Astrocyte (in vitro differentiated cells and primary cell): ENCODE measurements around the gene SPATC1L. TPM values are rescaled to one million over a fixed set of nuclear protein-coding genes. Genes with fewer than 3 reads are reported as not detected.
"Not testable (repeated sequence)": the region's sequence is repeated elsewhere in the genome, so short reads cannot be mapped to it uniquely, and the experiment has no call there.

Source experiments
- DNase-seq: peaks from one replicate; pipeline ENCODE4 v3.0.0-alpha.2; 2010; ENCODE audit warnings: low read depth
- FAIRE-seq: peaks from 2 replicates; lab custom pipeline; 2011; peaks lifted over from hg19 to GRCh38; lab: Jason Lieb, UNC
- H2AFZ ChIP-seq: 2 replicates; pipeline ENCODE4 v1.6.0; 2012; ENCODE audit warnings: low read depth, low read length, inconsistent platforms
- H3K27ac ChIP-seq: 2 replicates; pipeline ENCODE4 v1.5.1; 2011; ENCODE audit warnings: low read depth, low read length, inconsistent platforms
- H3K27me3 ChIP-seq: 2 replicates; pipeline ENCODE4 v1.6.0; 2011; ENCODE audit warnings: low read length, inconsistent platforms; ENCODE audit not compliant: insufficient read depth
- H3K36me3 ChIP-seq: 2 replicates; pipeline ENCODE4 v1.5.1; 2011; ENCODE audit warnings: low read length, inconsistent platforms; ENCODE audit not compliant: insufficient read depth
- H3K4me1 ChIP-seq: 2 replicates; pipeline ENCODE4 v1.5.1; 2011; ENCODE audit warnings: low read length, inconsistent platforms; ENCODE audit not compliant: insufficient read depth
- H3K4me2 ChIP-seq: 2 replicates; pipeline ENCODE4 v1.6.0; 2012; ENCODE audit warnings: low read length, inconsistent platforms
- H3K4me3 ChIP-seq: 2 replicates; pipeline ENCODE4 v1.5.1; 2011; ENCODE audit warnings: low read depth, mild to moderate bottlenecking, low read length, inconsistent platforms; ENCODE audit not compliant: insufficient read depth
- H3K79me2 ChIP-seq: 2 replicates; pipeline ENCODE4 v1.6.0; 2012; ENCODE audit warnings: mild to moderate bottlenecking, low read length, inconsistent platforms; ENCODE audit not compliant: insufficient read depth
- H3K9ac ChIP-seq: 2 replicates; pipeline ENCODE4 v1.6.0; 2012; ENCODE audit warnings: mild to moderate bottlenecking, low read length, inconsistent platforms
- H3K9me3 ChIP-seq: 2 replicates; pipeline ENCODE4 v1.5.1; 2012; ENCODE audit warnings: low read depth, mild to moderate bottlenecking, low read length, inconsistent platforms; ENCODE audit not compliant: insufficient read depth
- H4K20me1 ChIP-seq: 2 replicates; pipeline ENCODE4 v1.6.0; 2012; ENCODE audit warnings: low read length, inconsistent platforms; ENCODE audit not compliant: insufficient read depth
- H3K27ac Mint-ChIP-seq: one replicate; pipeline ENCODE4 v1.8.0; 2021; ENCODE audit warnings: mild to moderate bottlenecking, mixed read lengths; ENCODE audit not compliant: unreplicated experiment
- H3K27me3 Mint-ChIP-seq: one replicate; pipeline ENCODE4 v1.8.0; 2021; ENCODE audit warnings: low read depth, mixed read lengths; ENCODE audit not compliant: unreplicated experiment
- H3K36me3 Mint-ChIP-seq: one replicate; pipeline ENCODE4 v1.8.0; 2021; ENCODE audit warnings: low read depth, mixed read lengths; ENCODE audit not compliant: unreplicated experiment
- H3K4me1 Mint-ChIP-seq: one replicate; pipeline ENCODE4 v1.8.0; 2021; ENCODE audit warnings: low read depth, mixed read lengths; ENCODE audit not compliant: unreplicated experiment
- H3K4me3 Mint-ChIP-seq: one replicate; pipeline ENCODE4 v1.8.0; 2021; ENCODE audit warnings: mild to moderate bottlenecking, moderate library complexity, mixed read lengths; ENCODE audit not compliant: unreplicated experiment
- H3K9me3 Mint-ChIP-seq: one replicate; pipeline ENCODE4 v1.8.0; 2021; ENCODE audit warnings: mild to moderate bottlenecking, mixed read lengths; ENCODE audit not compliant: unreplicated experiment
- CTCF ChIP-seq: IDR thresholded peaks from 2 replicates; pipeline ENCODE4 v1.5.1; 2011; ENCODE audit warnings: low read depth, mild to moderate bottlenecking, inconsistent platforms, low read length, moderate library complexity; ENCODE audit not compliant: insufficient read depth
- EZH2 ChIP-seq: IDR thresholded peaks from 2 replicates; pipeline ENCODE4 v1.6.1; 2012; ENCODE audit warnings: mild to moderate bottlenecking, low read length, inconsistent platforms; ENCODE audit not compliant: insufficient read depth
- total RNA-seq: library from RNA; stranded (reverse); gene quantifications from 2 replicates; pipeline ENCODE4 v1.2.1, GENCODE V29; 2021

The SPATC1L gene
- total RNA-seq, 1 donor from 2014 or later = 17.8 TPM

GRCh38 chr21:46178961-46179360, 5.3 kb downstream of the SPATC1L start:
- Histone ChIP-seq H3K4me2 (no peak overlapping the region), H3K27ac (no peak overlapping the region), H3K4me3 (no peak overlapping the region), H2AFZ (no peak overlapping the region), H4K20me1 (peaks cover 3% of the 10 kb centered on the region), H3K9me3 (no peaks in the 10 kb centered on the region), H3K79me2 (no peaks in the 10 kb centered on the region), H3K9ac (no peak overlapping the region), H3K36me3 (no peaks in the 10 kb centered on the region), H3K27me3 (no peaks in the 10 kb centered on the region), H3K4me1 (no peaks in the 10 kb centered on the region)
- Mint-ChIP-seq H3K27me3 (no peaks in the 10 kb centered on the region), H3K27ac (no peak overlapping the region), H3K36me3 (peaks cover 7% of the 10 kb centered on the region), H3K4me3 (no peak overlapping the region), H3K9me3 (peaks cover 16% of the 10 kb centered on the region), H3K4me1 (peaks cover 2% of the 10 kb centered on the region)
- no peak for TF ChIP-seq CTCF
- no peak for TF ChIP-seq EZH2
- FAIRE-seq (no peak), DNase-seq (no peak)

GRCh38 chr21:46176443-46177129, 7.7 kb downstream of the SPATC1L start:
- H3K4me3 Mint-ChIP-seq, H3K4me1 Mint-ChIP-seq, H3K36me3 ChIP-seq, H3K9ac ChIP-seq, H3K4me3 ChIP-seq, H4K20me1 ChIP-seq, H3K4me1 ChIP-seq, H3K9me3 ChIP-seq, H3K27me3 ChIP-seq, H2AFZ ChIP-seq, H3K27ac ChIP-seq, H3K27ac Mint-ChIP-seq, FAIRE-seq, H3K4me2 ChIP-seq, DNase-seq, H3K79me2 ChIP-seq, H3K27me3 Mint-ChIP-seq: not testable (repeated sequence)
- H3K36me3 Mint-ChIP-seq = peaks cover 14% of the 10 kb centered on the region
- H3K9me3 Mint-ChIP-seq = peaks cover 21% of the 10 kb centered on the region

GRCh38 chr21:46173573-46173972, 10.7 kb downstream of the SPATC1L start:
- peaks cover 2% of the 10 kb centered on the region for H3K27me3 Mint-ChIP-seq

More at GRCh38 chr21:46173573-46173972, 10.7 kb downstream of the SPATC1L start:
- peaks cover 7% of the 10 kb centered on the region for H4K20me1 ChIP-seq
- Mint-ChIP-seq H3K27ac (no peak overlapping the region), H3K9me3 (peaks cover 21% of the 10 kb centered on the region), H3K36me3 (peaks cover 16% of the 10 kb centered on the region), H3K4me1 (peaks cover 2% of the 10 kb centered on the region), H3K4me3 (no peak overlapping the region)
- H2AFZ ChIP-seq = no peak overlapping the region
- no peaks in the 10 kb centered on the region for H3K36me3 ChIP-seq
- no peak for TF ChIP-seq CTCF
- TF ChIP-seq EZH2 = no peak
- DNase-seq (no peak), FAIRE-seq (no peak)
- no peaks in the 10 kb centered on the region for H3K79me2 ChIP-seq
- H3K4me2 ChIP-seq = no peak overlapping the region
- H3K27ac ChIP-seq = no peak overlapping the region
- H3K4me3 ChIP-seq = no peak overlapping the region
- no peaks in the 10 kb centered on the region for H3K4me1 ChIP-seq
- H3K27me3 ChIP-seq = no peaks in the 10 kb centered on the region
- no peak overlapping the region for H3K9ac ChIP-seq
- peaks cover 3% of the 10 kb centered on the region for H3K9me3 ChIP-seq
